Panc1 (cell line): ENCODE measurements around the gene SPINK8.

ENCODE experiments used
- CTCF ChIP-seq: fragments of 450-650 bp; IDR thresholded peaks from 2 replicates; pipeline ENCODE4 v1.5.1; 2017; ENCODE audit warnings: mild to moderate bottlenecking
- POLR2AphosphoS5 ChIP-seq: IDR thresholded peaks from 2 replicates; pipeline ENCODE4 v1.6.1; 2012; ENCODE audit warnings: mild to moderate bottlenecking, low read depth, low read length, moderate library complexity
- REST ChIP-seq, 2 experiments: IDR thresholded peaks; 2 replicates each; pipeline ENCODE4 v1.6.1; 2011 to 2012; ENCODE audit warnings: low read depth in 2 of 2, control low read depth in 1 of 2, low read length in 1 of 2, mild to moderate bottlenecking in 1 of 2, moderate library complexity in 1 of 2; ENCODE audit not compliant: insufficient read depth in 1 of 2
- SIN3A ChIP-seq: IDR thresholded peaks from 2 replicates; pipeline ENCODE4 v1.6.1; 2012; ENCODE audit warnings: low read depth, mild to moderate bottlenecking, low read length, moderate library complexity, borderline replicate concordance; ENCODE audit not compliant: insufficient read depth

- TF ChIP-seq SIN3A (no peak), CTCF (no peak), POLR2AphosphoS5 (no peak), REST (IDR thresholded peaks at IDR 0.05; ENCODE audit: insufficient read depth in 1 of 2, low read depth in 2 of 2, low read length in 1 of 2) (no peak)
Observed at GRCh38 chr3:48280881-48281280, 52.6 kb downstream of the SPINK8 start.
